Endothelial cell (in vitro differentiated cells): ENCODE measurements around the gene MOB2. TPM values are rescaled to one million over a fixed set of nuclear protein-coding genes. Genes with fewer than 3 reads are reported as not detected.

Experiments used
- DNase-seq: peaks from one replicate; pipeline ENCODE4 v3.0.0; 2021; ENCODE audit warnings: low spot score
- H3K27ac Mint-ChIP-seq: one replicate; pipeline ENCODE4 v1.8.0; 2021; ENCODE audit warnings: mixed read lengths, inconsistent platforms; ENCODE audit not compliant: unreplicated experiment
- H3K27me3 Mint-ChIP-seq: one replicate; pipeline ENCODE4 v1.8.0; 2021; ENCODE audit warnings: mild to moderate bottlenecking, moderate library complexity, mixed read lengths, inconsistent platforms; ENCODE audit not compliant: unreplicated experiment
- H3K36me3 Mint-ChIP-seq: one replicate; pipeline ENCODE4 v1.8.0; 2021; ENCODE audit warnings: mild to moderate bottlenecking, low read depth, mixed read lengths, inconsistent platforms; ENCODE audit not compliant: unreplicated experiment
- H3K4me1 Mint-ChIP-seq: one replicate; pipeline ENCODE4 v1.8.0; 2021; ENCODE audit warnings: mild to moderate bottlenecking, mixed read lengths, inconsistent platforms; ENCODE audit not compliant: unreplicated experiment
- H3K4me3 Mint-ChIP-seq: one replicate; pipeline ENCODE4 v1.8.0; 2021; ENCODE audit warnings: mild to moderate bottlenecking, mixed read lengths, inconsistent platforms; ENCODE audit not compliant: unreplicated experiment
- H3K9me3 Mint-ChIP-seq: one replicate; pipeline ENCODE4 v1.8.0; 2021; ENCODE audit warnings: mixed read lengths, inconsistent platforms; ENCODE audit not compliant: unreplicated experiment
- CTCF ChIP-seq: fragments of 200-600 bp; sonication (generic); IDR thresholded peaks from one replicate; pipeline ENCODE4 v1.5.0; 2021; ENCODE audit warnings: antibody characterized with exemption; ENCODE audit not compliant: unreplicated experiment
- total RNA-seq: library from RNA; stranded (reverse); fragmentation: NEBNext Ultra II Directional; extraction: Animal tissue kit (Norgen Biotek cat#: 25700); gene quantifications from one replicate; pipeline ENCODE4 v1.2.1, GENCODE V29; 2021; ENCODE audit not compliant: unreplicated experiment

The MOB2 gene
- total RNA-seq, 1 donor from 2014 or later = 37.5 TPM

- H3K36me3 Mint-ChIP-seq = no peaks in the 10 kb centered on the region
- DNase-seq = no peak
- H3K4me1 Mint-ChIP-seq = peaks cover 11% of the 10 kb centered on the region
- TF ChIP-seq CTCF = no peak
- H3K4me3 Mint-ChIP-seq = no peak overlapping the region
- H3K27ac Mint-ChIP-seq = no peak overlapping the region
- H3K27me3 Mint-ChIP-seq = peaks cover 2% of the 10 kb centered on the region
- H3K9me3 Mint-ChIP-seq = no peaks in the 10 kb centered on the region
These were observed 43.2 kb upstream of the MOB2 start for GRCh38 chr11:1529774-1530173.

GRCh38 chr11:1529286-1529685, 42.7 kb upstream of the MOB2 start:
- H3K27me3 Mint-ChIP-seq = peaks cover 2% of the 10 kb centered on the region
- no peaks in the 10 kb centered on the region for H3K36me3 Mint-ChIP-seq
- DNase-seq = no peak
- no peak overlapping the region for H3K27ac Mint-ChIP-seq
- no peaks in the 10 kb centered on the region for H3K9me3 Mint-ChIP-seq
- H3K4me1 Mint-ChIP-seq = peaks cover 10% of the 10 kb centered on the region
- no peak for TF ChIP-seq CTCF
- H3K4me3 Mint-ChIP-seq = no peak overlapping the region

- Mint-ChIP-seq H3K27me3 (peaks cover 2% of the 10 kb centered on the region), H3K36me3 (no peaks in the 10 kb centered on the region), H3K27ac (no peak overlapping the region), H3K4me3 (no peak overlapping the region), H3K4me1 (peaks cover 10% of the 10 kb centered on the region), H3K9me3 (no peaks in the 10 kb centered on the region)
- TF ChIP-seq CTCF = no peak
- no peak for DNase-seq
These were observed 42.1 kb upstream of the MOB2 start for GRCh38 chr11:1528710-1529109.

- Mint-ChIP-seq H3K4me3 (no peak overlapping the region), H3K27ac (no peak overlapping the region), H3K9me3 (no peaks in the 10 kb centered on the region), H3K27me3 (peaks cover under 1% of the 10 kb centered on the region), H3K36me3 (no peaks in the 10 kb centered on the region), H3K4me1 (peaks cover under 1% of the 10 kb centered on the region)
- DNase-seq = no peak
- TF ChIP-seq CTCF = no peak
These were observed 40.2 kb upstream of the MOB2 start for GRCh38 chr11:1526785-1527184.

- H3K36me3 Mint-ChIP-seq = no peaks in the 10 kb centered on the region
- H3K9me3 Mint-ChIP-seq = no peaks in the 10 kb centered on the region
- TF ChIP-seq CTCF = no peak
- no peak overlapping the region for H3K27ac Mint-ChIP-seq
- no peak overlapping the region for H3K4me3 Mint-ChIP-seq
- no peak for DNase-seq
- no peaks in the 10 kb centered on the region for H3K4me1 Mint-ChIP-seq
- H3K27me3 Mint-ChIP-seq = no peaks in the 10 kb centered on the region
These were observed 37.2 kb upstream of the MOB2 start for GRCh38 chr11:1523779-1524178.
